Renal cortex interstitium (tissue), 11 donors: ENCODE results near the gene RASD2. TPM values are rescaled to one million over a fixed set of nuclear protein-coding genes. Genes with fewer than 3 reads are reported as not detected.

Experiments used
- DNase-seq, 11 donors: peaks; one replicate each; pipeline ENCODE4 v3.0.0-alpha.2; 2013; ENCODE audit warnings: low read depth in 9 of 11, low spot score in 4 of 11; ENCODE audit errors: extremely low read depth in 1 of 11
- polyA plus RNA-seq, 3 donors: library from polyadenylated mRNA; unstranded; fragments of 120-200 nt; gene quantifications; one replicate each; pipeline ENCODE4 v1.2.1, GENCODE V29; 2013; ENCODE audit not compliant: insufficient read length in 3 of 3

Gene RASD2
- polyA plus RNA-seq, 3 donors: 2.1 to 2.2 (median 2.1) TPM

- DNase-seq: no peak
Observed at GRCh38 chr22:35533365-35534029, 7.1 kb upstream of the RASD2 start.

DNA sequence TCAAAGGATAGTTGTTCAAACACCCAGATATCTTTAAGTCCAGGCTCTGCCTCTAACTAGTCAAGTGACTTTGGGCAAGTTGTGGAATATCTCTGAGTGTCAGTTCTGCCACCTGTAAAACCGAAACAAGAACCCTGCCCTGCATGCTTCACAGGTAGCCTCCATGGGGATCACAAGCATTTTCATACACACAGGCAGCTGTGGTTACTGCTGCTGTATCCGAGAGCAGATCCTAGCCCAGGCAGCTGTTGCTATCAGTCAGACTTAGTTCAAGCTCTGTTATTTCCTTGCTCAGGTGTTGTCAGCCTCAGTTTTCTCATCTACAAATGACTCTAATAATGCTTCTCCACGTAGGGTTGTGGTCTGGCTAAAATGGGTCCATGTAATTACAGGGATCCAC lies 6.5 kb upstream of the RASD2 start:
- no peak for DNase-seq

- DNase-seq: no peak
Observed at GRCh38 chr22:35537232-35537631, 3.4 kb upstream of the RASD2 start.

DNA sequence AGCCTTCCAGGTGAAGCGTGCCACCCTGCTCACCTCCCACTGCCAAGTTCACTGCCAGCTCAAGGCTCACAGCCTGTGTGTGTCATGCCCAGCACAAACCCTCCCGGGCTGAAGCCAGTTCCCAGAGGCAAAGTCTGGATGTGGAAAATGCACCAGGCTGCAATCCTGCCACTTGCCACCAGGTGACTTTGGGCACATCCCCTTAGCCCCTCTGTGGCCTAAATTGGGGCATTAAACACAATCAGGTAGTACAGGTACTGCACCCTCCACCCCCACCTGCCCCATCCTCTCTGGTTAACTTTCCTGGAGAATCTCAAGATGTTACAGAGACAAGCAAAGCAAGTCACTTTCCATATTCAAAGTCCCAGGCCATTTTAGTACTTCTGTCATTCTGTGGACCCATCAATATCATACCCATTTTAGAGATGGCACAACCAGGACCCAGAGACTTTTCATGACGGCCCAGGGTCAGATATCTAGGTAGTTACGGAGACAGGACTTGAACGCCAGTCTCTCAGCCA lies 1.8 kb upstream of the RASD2 start:
- DNase-seq: no peak

- DNase-seq: no peak
Observed at GRCh38 chr22:35539487-35539886, 1.1 kb upstream of the RASD2 start.

DNA sequence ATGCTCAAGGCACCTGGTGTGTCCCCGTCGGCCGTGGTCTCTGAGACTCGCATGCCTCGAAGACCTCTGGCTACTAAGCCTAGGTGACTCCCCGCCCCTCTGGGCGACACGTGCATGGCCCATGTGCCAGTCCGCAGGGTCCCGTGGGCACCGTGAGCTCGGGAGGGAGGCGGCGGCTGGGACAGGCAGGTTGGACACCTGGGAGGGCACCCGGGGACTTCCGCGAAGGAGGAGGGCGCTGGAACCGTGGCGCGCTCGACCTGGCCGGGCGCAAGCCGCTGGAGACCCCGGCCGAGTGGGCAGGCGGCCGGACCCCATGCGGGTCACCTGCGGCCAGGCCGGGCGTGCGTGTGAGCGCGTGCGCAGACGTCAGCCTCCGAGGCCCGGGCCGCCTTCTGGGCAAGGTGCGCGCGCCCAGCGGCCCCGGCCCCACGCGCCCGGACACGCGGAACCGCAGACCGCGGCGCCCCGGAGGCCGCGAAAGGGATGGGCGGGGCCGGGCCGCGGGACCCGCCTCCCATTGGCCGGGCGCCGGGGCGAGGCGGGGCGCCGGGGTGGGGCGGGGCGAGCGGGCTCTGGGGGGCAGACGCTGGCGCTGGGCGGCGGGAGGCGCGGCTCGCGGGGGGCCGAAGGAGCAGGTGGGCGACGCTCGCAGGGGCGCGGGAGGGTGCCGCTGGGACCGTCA lies 579 bp upstream of the RASD2 start:
- peak in 1 of 11 donors; percentile 45 for DNase-seq

- DNase-seq: no peak
Observed at GRCh38 chr22:35541254-35541748, 670 bp downstream of the RASD2 start.

DNA sequence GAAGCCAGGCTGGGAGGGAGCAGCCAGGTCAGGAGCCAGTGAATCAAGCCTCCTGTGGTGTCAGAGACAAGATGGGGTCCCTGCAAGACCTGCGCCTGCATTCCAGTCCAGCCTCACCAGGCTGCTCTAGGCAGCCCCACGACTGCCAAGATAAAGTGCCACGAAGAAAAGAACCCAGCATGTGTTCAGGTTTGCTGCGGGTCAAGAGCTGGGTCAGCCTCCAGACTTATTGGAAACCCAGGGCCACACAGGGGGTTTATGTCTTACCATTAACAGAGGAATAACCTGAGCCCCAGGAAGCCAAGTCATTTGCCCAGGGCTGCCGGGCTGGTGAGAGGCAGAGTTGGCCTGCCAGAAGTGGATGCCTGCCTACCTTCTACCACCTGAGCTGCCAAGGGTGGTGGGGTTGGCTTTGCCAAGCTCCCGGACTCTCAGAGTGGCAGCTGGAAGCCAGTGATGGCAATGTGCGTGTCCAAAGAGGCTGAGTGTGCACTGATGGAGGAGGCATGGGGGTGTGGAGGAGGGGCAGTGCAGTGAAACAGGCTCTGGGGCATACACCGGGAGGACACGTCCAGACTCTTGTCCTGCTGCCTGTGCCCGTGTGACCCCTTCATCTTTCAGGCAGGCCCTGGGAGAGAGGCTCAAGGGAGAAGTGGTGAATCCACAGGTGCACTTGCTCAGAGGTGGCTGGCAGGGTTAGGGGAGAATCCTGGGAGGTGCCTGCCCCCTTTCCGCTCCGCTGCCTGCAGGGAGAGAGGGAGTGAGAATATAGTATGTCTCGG lies 1.7 kb downstream of the RASD2 start:
- no peak for DNase-seq

DNA sequence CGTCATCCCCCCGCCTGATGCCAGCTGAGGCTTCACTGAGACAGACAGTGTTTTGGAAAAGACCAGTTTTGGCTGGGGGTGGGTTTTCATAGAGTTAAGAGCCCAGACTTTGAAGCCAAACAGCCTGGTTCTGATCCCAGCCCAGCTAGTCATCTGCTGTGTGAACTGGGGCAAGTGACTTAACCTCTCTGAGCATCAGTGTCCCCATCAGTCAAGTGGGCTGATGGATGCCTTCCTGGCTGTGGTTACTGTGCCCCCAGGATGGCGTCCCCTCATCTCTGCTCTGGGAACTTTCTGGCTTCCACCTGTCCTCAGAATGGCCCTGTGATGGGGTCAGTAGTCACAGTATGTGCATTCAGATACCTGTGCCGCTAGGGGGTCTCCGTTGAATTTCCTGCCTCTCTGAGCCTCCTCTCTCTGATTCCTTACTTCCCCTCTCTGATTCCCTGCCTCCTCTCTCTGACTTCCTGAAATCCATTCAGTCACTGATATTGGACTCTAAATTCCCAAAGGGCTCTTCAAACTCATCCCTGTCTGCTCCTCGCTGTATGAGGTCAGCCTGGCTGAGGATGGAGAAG lies 2.4 kb downstream of the RASD2 start:
- DNase-seq: no peak

DNA sequence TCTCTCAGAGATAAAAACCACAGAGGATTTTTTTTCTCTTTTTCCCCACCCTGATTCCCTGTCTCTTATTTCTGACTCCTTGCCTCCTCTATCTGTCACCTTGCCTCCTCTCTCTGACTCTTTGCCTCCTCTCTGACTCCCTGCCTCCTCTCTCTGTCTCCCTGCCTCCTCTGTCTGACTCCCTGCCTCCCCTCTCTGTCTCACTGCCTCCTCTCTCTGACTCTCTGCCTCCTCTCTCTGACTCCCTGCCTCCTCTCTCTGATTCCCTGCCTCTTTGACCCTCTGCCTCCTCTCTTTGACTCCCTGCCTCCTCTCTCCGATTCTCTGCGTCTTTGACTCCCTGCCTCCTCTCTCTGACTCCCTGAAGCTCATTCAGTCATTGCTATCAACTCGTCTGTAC lies 3.1 kb downstream of the RASD2 start:
- no peak for DNase-seq

DNA sequence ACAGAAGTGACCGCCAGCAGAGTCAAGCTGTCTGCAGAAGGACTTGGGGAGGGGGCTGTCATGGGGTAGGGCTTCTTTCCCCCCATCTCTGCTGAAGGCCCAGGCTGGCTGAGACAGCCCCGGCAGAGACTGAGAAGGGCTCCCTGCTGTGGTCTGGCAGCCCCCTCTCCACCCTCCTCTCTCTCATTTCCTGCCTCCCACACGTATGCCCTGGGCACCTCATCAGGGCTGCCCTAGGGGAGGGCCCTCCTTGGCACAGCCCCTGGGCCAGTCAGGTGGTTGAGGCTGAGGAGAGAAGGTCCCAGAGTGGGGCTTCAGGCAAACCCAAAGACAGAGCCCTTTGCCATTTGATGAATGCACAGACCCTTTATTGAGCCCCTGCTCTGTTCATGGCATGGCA lies 3.6 kb downstream of the RASD2 start:
- DNase-seq: no peak

DNA sequence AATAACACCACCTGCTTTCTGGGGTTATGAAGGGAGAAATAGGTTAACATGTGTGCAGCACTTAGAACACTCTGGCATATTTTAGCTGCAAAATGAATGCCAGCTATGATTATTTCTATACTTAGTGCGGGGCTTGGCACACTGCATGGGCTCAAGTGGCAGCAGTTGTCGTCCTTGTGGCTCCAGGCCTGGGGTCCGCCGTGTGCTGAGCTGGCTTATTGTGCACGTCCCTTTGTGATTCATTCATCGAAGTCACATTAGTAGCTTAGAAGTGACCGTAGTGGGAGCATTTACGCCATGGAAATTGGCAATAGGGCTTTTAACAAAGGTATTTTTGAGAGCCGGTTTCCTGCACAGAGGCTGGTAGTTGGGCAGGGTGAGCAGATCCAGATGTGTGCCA lies 4.2 kb downstream of the RASD2 start:
- DNase-seq: no peak

DNA sequence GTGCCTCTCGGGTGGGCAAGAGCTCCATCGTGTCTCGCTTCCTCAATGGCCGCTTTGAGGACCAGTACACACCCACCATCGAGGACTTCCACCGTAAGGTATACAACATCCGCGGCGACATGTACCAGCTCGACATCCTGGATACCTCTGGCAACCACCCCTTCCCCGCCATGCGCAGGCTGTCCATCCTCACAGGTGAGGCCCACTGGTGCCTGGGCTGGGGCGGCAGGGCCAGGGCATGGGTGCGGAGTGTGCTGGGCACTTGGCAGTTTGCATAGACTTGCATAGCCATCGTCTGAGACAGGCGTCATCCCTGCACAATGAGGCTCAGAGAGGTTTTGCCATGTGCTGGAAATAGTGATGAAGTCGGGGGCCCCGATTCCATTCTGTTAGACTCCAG lies 6.3 kb downstream of the RASD2 start:
- DNase-seq: no peak

GRCh38 chr22:35547987-35548721 lies 7.5 kb downstream of the RASD2 start:
- no peak for DNase-seq

- DNase-seq: no peak
Observed at GRCh38 chr22:35548722-35549112, 8.1 kb downstream of the RASD2 start.

- DNase-seq: no peak
Observed at GRCh38 chr22:35549328-35549727, 8.7 kb downstream of the RASD2 start.

- DNase-seq: no peak
Observed at GRCh38 chr22:35551549-35552177, 11.0 kb downstream of the RASD2 start.

DNA sequence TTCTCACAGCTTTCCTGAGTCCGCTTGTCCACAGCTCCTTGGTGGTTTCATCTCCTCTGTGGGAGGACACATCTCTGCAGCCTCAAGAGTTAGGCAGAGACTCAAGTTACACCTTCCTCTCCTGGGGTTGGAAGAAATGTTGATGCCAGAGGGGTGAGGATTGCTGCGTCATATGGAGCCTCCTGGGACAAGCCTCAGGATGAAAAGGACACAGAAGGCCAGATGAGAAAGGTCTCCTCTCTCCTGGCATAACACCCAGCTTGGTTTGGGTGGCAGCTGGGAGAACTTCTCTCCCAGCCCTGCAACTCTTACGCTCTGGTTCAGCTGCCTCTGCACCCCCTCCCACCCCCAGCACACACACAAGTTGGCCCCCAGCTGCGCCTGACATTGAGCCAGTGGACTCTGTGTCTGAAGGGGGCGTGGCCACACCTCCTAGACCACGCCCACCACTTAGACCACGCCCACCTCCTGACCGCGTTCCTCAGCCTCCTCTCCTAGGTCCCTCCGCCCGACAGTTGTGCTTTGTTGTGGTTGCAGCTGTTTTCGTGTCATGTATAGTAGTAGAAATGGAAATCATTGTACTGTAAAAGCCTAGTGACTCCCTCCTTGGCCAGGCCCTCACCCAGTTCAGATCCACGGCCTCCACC lies 11.7 kb downstream of the RASD2 start:
- no peak for DNase-seq
